Activated naive CD4-positive, alpha-beta T cell treated with anti-CD3 and anti-CD28 coated beads, Interleukin-2, amount 10 ng/mL, durations not matched to agents 7 days and 5 days (primary cell): ENCODE data around the gene FGF14.
"Not testable (repeated sequence)": the region's sequence is repeated elsewhere in the genome, so short reads cannot be mapped to it uniquely, and the experiment has no call there.

Experiments
- CTCF ChIA-PET: fragments of 350-600 bp; sonication (Branson Sonifier 250); formaldehyde crosslinking; loops from one replicate; lab custom pipeline; 2021; ENCODE audit warnings: antibody characterized with exemption; lab: Charles Lee
- DNase-seq: peaks from one replicate; pipeline ENCODE4 v3.0.0-alpha.2; 2020
- H3K27ac Mint-ChIP-seq: one replicate; pipeline ENCODE4 v1.8.0; 2021; ENCODE audit warnings: mild to moderate bottlenecking, moderate library complexity, mixed read lengths
- H3K27me3 Mint-ChIP-seq: one replicate; pipeline ENCODE4 v1.8.0; 2021; ENCODE audit warnings: mild to moderate bottlenecking, mixed read lengths
- H3K36me3 Mint-ChIP-seq: one replicate; pipeline ENCODE4 v1.8.0; 2021; ENCODE audit warnings: mixed read lengths
- H3K4me1 Mint-ChIP-seq: one replicate; pipeline ENCODE4 v1.8.0; 2021; ENCODE audit warnings: mixed read lengths
- H3K4me3 Mint-ChIP-seq: one replicate; pipeline ENCODE4 v1.8.0; 2021; ENCODE audit warnings: mild to moderate bottlenecking, moderate library complexity, mixed read lengths
- H3K9me3 Mint-ChIP-seq: one replicate; pipeline ENCODE4 v1.8.0; 2021; ENCODE audit warnings: mixed read lengths

The FGF14 gene

DNA sequence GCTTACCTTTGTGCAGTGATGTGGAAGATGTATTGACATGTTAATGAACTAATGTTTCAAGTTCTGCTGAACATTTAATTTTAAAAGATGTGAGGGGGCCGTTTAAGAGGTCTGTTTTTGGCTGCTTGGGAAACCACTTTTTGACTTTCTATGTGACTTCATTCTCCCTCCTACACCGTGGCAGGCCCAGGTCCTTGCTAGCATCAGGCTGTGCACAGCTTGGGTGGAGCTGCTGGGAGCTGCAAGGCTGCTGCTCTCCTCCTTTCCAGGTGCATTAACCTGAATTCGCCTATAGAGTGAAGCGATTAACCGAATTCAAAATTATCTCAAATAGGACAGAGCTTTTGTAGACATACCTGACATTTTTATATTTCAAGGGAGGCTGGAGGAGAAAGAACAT lies 249.1 kb downstream of the FGF14 start:
- H3K27me3 Mint-ChIP-seq, result no peaks in the 10 kb centered on the region
- H3K36me3 Mint-ChIP-seq, result no peaks in the 10 kb centered on the region
- H3K9me3 Mint-ChIP-seq, result no peaks in the 10 kb centered on the region

DNA sequence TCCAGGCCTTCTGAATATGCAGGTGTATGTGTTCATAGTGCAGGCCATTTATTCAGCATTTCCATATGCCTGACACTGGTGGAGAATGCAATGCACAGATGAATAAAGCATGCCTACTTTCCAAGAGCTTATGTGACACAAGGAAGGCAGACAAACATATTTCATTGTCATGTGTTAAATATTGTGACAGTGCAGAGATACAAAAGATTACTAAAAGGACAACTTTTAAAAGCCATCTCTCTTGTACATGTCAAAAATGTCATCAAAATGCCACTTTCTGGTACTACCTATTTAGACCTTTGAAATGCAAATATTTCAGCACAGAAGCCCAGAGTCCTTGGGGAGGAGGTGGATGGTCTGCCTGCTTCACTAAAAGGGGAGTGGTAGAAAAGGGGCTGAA lies 254.5 kb downstream of the FGF14 start:
- Mint-ChIP-seq H3K4me1 (no peaks in the 10 kb centered on the region), H3K27me3 (no peaks in the 10 kb centered on the region), H3K9me3 (no peaks in the 10 kb centered on the region), H3K4me3 (no peak overlapping the region), H3K27ac (no peak overlapping the region), H3K36me3 (no peaks in the 10 kb centered on the region)
- DNase-seq, result no peak
- CTCF ChIA-PET, result no interaction called here

More for the DNA sequence above, 249.1 kb downstream of the FGF14 start:
- no peaks in the 10 kb centered on the region for H3K4me1 Mint-ChIP-seq
- DNase-seq, result no peak
- CTCF ChIA-PET, result no interaction called here
- no peak overlapping the region for H3K4me3 Mint-ChIP-seq
- H3K27ac Mint-ChIP-seq, result no peak overlapping the region

DNA sequence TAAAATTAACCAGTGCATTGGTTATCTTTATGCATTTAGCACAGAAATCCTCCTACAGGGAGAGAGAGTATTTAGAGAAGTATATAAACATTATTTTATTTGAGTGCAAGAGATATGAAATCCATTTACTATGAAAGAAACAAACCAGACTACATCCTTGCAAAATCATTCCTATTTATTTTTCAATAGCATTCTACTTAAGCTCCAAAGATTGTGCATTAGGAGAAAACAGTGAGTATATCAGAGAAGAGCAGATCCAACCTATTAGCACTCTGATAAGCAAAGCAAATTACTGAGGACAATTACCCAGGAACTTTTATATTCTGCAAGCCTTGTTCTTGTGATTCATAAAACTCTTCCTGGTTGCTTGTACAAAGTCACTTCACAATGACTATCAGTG lies 256.1 kb downstream of the FGF14 start:
- no peak for DNase-seq
- Mint-ChIP-seq H3K27me3 (no peaks in the 10 kb centered on the region), H3K4me3 (no peak overlapping the region), H3K9me3 (no peaks in the 10 kb centered on the region), H3K27ac (no peak overlapping the region), H3K36me3 (no peaks in the 10 kb centered on the region), H3K4me1 (no peaks in the 10 kb centered on the region)
- CTCF ChIA-PET, result no interaction called here

DNA sequence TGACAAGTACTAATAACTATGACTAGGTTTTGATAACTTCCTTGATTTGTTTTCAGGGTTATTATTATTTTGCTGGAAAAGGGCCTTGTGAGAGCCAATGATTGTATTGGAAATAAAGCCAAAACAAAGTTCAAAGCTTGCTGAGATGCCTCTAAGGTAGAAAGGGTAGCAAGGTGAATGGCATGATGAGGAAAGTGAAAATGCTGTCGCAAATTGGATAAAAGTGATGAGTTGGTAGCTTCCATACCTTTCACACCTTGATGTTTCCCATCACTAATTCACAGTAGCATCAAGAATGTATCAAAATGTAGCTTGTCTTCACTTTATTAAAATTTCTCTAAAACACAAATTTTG lies 259.4 kb downstream of the FGF14 start:
- CTCF ChIA-PET, result interaction anchor here (0.7 to 1.8 kb wide), 3 partner anchors 315 to 792 kb away, joined by 3 to 8 read pairs (median 3); no protein-coding TSS in a partner anchor
- DNase-seq, result no peak

DNA sequence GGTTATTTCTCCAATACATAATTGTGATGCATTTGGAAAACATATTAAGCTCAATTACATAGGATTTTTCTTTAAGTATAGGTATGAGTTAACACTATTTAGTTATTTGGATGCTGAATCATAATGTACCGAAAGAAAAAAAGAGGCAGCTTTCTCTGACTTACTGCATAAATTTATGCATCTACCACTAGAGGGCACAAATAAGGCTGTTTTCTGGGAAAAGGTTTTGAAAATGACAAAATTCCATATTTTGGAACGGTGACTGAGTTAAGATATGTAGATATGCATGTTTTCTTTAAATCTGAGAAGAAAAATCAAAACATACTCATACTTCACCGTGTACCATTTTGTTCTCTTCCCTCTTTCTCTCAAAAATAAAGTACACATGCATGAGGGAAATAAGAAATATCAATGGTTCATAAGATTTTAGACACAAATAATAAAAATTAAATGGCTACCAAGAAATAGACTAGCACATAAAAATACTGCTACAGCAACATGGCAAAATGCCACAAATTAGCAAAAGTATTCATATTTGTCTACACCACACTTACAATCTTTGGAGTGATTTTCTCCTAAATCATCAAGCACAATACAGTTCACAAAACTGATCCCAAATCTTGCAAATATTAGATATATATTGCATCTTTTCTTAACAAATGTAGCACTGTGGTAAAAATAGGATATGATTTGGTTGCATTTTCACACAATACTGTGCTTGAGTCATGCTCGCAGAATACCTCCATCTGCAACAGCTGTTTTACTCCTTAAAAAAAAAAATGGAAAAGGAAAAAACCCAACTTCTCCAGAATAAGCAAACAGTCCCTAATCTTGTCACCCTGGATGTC lies 260.0 kb downstream of the FGF14 start:
- no peaks in the 10 kb centered on the region for H3K9me3 Mint-ChIP-seq
- DNase-seq, result no peak

More for the DNA sequence above, 259.4 kb downstream of the FGF14 start:
- Mint-ChIP-seq H3K9me3 (no peaks in the 10 kb centered on the region), H3K4me3 (no peak overlapping the region), H3K4me1 (no peaks in the 10 kb centered on the region), H3K27ac (no peak overlapping the region), H3K36me3 (no peaks in the 10 kb centered on the region), H3K27me3 (peaks cover 3% of the 10 kb centered on the region)

DNA sequence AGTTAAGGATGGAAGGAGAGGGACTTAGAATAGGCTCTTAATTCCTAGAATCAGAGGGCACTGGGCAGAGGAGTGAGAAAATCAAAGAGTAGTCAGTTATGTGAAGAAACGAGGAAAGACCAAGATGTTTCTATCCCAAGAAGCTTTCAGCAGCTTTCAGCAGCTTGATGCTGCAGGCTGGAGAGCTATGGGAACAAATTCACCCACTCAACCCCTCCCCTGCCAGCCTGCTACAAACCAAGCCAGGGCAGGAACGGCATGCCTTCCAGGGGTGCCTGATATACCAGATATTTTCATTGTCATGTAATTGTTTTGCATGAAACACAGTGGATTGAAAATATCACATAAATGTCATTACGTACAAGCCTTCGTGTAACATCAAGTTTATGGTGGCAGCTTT lies 262.2 kb downstream of the FGF14 start:
- no peaks in the 10 kb centered on the region for H3K9me3 Mint-ChIP-seq
- CTCF ChIA-PET, result no interaction called here

More for the DNA sequence above, 260.0 kb downstream of the FGF14 start:
- no peaks in the 10 kb centered on the region for H3K36me3 Mint-ChIP-seq
- no peak overlapping the region for H3K27ac Mint-ChIP-seq
- CTCF ChIA-PET, result interaction anchor here (0.7 to 1.8 kb wide), 5 partner anchors 201 to 793 kb away, joined by 3 to 8 read pairs (median 4); no protein-coding TSS in a partner anchor
- H3K27me3 Mint-ChIP-seq, result peaks cover 3% of the 10 kb centered on the region
- no peaks in the 10 kb centered on the region for H3K4me1 Mint-ChIP-seq
- H3K4me3 Mint-ChIP-seq, result no peak overlapping the region

DNA sequence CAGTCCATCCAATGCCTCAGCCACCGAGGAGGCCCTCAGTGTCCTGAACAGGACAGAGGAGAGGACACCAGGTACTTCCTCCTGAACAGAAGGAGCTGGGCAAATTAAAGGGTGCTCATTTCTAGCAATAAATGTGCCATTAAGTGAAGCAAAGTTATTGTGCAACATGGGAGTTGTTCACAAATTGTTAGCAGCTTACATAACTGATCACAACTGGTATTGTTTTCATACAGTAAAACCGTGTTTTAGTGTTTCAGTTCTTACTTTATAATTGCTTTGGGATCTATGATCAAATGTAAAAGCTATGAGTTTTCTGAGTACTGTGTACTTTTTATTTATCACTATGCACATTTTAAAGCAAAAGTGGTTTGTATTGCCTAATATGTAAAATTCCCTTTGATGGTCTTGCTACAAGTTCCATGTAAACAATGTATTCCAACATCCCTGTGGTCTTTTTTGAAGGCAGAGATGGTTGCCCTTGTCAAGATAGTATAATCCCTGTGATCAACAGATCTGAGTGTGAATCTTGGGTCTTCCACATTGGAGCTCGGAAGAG lies 263.1 kb downstream of the FGF14 start:
- Mint-ChIP-seq H3K4me3 (no peak overlapping the region), H3K4me1 (no peaks in the 10 kb centered on the region), H3K27me3 (peaks cover 3% of the 10 kb centered on the region), H3K36me3 (no peaks in the 10 kb centered on the region), H3K27ac (no peak overlapping the region), H3K9me3 (no peaks in the 10 kb centered on the region)
- DNase-seq, result no peak
- CTCF ChIA-PET, result no interaction called here

More for the DNA sequence above, 262.2 kb downstream of the FGF14 start:
- no peak for DNase-seq
- Mint-ChIP-seq H3K27me3 (peaks cover 3% of the 10 kb centered on the region), H3K36me3 (no peaks in the 10 kb centered on the region), H3K4me1 (no peaks in the 10 kb centered on the region), H3K27ac (no peak overlapping the region), H3K4me3 (no peak overlapping the region)

DNA sequence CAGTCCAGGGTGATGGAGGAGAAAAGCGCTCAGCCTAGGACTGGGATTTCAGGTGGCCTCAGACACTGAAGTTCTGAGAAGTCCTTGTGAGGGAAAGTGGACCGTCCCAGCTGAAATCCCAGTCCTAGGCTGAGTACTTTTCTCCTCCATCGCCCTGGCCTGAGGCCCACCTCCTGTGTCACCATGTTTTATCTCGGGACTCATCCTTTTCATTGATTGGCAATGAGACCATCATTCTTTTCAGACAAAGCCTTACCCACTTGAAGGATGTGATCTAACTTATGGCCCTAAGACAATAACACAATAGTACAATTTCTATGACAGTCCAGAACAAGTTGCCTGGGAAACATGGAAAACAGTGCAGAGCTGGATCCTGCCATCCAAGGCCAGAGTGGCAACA lies 263.9 kb downstream of the FGF14 start:
- H3K36me3 Mint-ChIP-seq, H3K27ac Mint-ChIP-seq, H3K27me3 Mint-ChIP-seq, H3K9me3 Mint-ChIP-seq, H3K4me3 Mint-ChIP-seq, DNase-seq, CTCF ChIA-PET, H3K4me1 Mint-ChIP-seq: not testable (repeated sequence)

DNA sequence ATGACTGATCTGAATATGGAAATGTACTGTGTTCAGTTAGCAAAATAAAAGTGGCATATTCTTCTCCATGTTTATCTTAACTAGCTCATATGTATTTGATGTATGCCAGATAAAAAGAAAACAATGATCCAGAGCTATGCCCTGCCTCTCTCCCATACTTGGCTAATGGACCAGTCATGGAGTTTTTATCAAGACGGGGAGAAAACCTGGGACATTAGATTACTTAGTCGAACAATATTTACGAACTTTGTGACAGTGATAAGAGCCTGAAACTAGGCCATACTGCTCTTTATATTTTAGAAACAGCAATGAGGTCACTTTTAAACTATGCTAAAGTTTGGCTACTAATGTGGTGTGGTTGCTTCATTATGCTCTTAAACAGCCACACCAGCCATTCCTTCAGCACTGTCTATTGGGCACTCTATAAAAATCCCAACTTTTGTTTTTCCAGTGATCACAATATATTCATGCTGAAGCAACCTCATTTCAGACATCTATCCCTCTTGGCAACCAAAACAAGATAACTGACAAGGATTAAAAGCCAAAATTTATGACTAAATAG lies 265.0 kb downstream of the FGF14 start:
- no peak overlapping the region for H3K27ac Mint-ChIP-seq
- H3K4me3 Mint-ChIP-seq, result no peak overlapping the region
- H3K9me3 Mint-ChIP-seq, result no peaks in the 10 kb centered on the region
- DNase-seq, result no peak
- no peaks in the 10 kb centered on the region for H3K4me1 Mint-ChIP-seq
- peaks cover 3% of the 10 kb centered on the region for H3K27me3 Mint-ChIP-seq
- no peaks in the 10 kb centered on the region for H3K36me3 Mint-ChIP-seq
- CTCF ChIA-PET, result no interaction called here

DNA sequence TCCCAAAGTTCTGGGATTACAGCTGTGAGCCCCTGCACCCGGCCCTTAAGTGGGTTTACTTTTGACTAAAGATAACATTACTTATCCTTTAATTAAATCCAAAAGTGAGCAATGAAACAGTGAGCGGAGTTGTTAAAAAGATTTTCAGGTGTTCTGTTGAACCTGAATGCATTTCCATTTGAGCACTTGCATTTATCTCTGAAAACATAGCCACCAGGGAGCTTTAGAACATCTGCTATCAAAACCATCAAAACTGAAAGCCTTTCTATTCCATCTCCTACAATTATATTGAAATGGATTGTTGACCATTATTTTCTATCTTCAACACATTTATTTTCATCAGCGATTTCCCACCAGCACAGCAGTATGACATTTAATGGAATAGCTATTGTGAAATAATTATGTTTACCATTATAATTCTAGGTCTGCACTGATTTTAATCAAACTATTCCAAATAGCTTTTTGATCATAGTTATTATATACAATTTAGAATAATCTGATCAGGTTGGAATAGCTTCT lies 269.0 kb downstream of the FGF14 start:
- no peaks in the 10 kb centered on the region for H3K9me3 Mint-ChIP-seq
- CTCF ChIA-PET, result no interaction called here

DNA sequence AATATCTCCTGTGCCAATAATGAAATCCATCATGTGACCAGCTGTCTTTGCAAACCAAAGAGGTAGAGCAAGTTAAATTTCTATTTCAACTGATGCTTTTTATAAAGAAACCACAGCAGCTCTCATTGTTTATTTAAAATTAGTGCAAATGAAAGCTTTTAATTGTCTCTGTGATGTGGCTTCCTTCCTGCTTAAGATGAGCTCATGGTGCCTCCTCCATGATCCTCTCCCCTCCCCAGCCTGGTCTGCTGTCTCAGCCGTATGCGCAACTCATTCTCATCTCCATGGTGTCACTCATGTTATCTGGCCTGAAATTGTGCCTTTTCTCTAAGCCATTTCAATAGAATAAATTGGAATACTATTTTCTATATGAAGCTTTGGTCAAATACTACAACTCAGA lies 270.6 kb downstream of the FGF14 start:
- Mint-ChIP-seq H3K4me1 (no peaks in the 10 kb centered on the region), H3K4me3 (no peak overlapping the region), H3K27me3 (no peaks in the 10 kb centered on the region), H3K36me3 (no peaks in the 10 kb centered on the region), H3K27ac (no peak overlapping the region), H3K9me3 (no peaks in the 10 kb centered on the region)
- CTCF ChIA-PET, result no interaction called here
- no peak for DNase-seq

More for the DNA sequence above, 269.0 kb downstream of the FGF14 start:
- no peak overlapping the region for H3K4me3 Mint-ChIP-seq
- DNase-seq, result no peak
- H3K4me1 Mint-ChIP-seq, result no peaks in the 10 kb centered on the region
- no peak overlapping the region for H3K27ac Mint-ChIP-seq
- H3K36me3 Mint-ChIP-seq, result no peaks in the 10 kb centered on the region
- no peaks in the 10 kb centered on the region for H3K27me3 Mint-ChIP-seq

DNA sequence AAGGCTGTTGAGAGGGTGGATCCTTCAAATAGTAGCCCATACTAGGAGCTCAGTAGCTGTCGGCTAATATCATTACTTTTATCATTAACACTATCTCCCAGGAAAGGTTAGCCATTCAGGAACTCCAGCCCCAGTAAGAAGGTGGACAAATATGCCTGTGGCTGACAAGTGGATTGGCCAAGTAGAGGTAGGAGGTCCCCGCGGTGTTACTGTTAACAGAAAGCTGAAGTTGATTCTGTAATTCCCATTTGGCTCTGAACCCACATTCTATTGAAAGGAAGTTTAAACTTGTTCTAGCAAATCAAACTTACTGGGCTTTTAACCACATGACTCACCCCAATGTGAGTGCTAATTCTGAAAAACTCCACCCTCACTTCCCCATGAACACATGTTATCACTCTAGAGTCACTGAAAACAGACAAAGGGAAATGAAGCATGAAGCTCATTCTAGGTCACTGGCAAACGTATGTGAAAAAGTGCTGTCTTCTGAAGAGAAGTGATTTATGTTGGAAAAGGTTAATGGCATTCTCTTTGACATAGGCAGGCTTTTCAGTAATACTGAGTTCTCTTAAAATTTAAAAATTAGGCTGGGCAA lies 273.5 kb downstream of the FGF14 start:
- Mint-ChIP-seq H3K4me1 (no peaks in the 10 kb centered on the region), H3K9me3 (no peaks in the 10 kb centered on the region), H3K4me3 (no peak overlapping the region), H3K36me3 (no peaks in the 10 kb centered on the region), H3K27ac (no peak overlapping the region), H3K27me3 (no peaks in the 10 kb centered on the region)
- CTCF ChIA-PET, result interaction anchor here (1.0 kb wide), 1 partner anchor 33 kb away, joined by 3 read pairs; no protein-coding TSS in a partner anchor
- DNase-seq, result no peak

DNA sequence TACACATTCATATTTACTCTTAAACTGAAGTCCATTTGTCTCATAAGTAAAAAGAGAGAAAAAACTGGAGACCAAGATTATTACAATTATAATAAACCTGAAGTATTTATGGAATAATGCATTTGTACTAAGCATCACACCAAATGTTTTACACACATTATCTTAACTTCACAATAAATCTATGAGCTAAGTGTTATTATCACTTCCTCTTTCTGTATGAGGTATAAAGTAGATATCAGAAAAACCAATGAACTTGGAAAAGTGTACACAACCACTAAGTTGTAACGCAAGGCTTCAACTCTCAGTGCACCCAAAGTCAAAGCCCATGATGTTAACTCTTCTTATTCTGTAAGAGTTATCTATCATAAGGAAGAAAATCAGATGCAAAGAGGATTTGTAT lies 274.7 kb downstream of the FGF14 start:
- CTCF ChIA-PET, result no interaction called here
- no peaks in the 10 kb centered on the region for H3K27me3 Mint-ChIP-seq
- no peaks in the 10 kb centered on the region for H3K36me3 Mint-ChIP-seq

DNA sequence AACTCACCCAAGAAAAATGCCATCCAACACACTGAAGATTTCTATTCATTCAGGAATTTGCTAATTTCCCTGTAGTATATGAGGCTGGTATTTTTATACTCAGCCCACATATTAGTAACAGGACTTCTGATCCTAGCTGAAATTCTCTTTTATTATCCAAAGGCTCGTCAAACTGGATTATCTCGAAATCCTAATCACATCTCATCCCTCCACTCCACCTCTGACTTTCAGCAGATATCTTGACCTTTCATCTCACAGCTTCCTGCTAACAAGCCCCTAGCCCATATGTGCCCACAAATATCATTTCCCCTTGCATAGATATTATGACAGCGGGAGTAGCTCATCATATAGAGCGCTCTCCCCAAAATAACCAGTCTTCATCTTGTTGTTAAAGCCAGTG lies 279.7 kb downstream of the FGF14 start:
- no peaks in the 10 kb centered on the region for H3K9me3 Mint-ChIP-seq
- H3K4me3 Mint-ChIP-seq, result no peak overlapping the region
- no peak for DNase-seq
- H3K36me3 Mint-ChIP-seq, result no peaks in the 10 kb centered on the region
- H3K27me3 Mint-ChIP-seq, result no peaks in the 10 kb centered on the region
- no peaks in the 10 kb centered on the region for H3K4me1 Mint-ChIP-seq
- CTCF ChIA-PET, result no interaction called here
- H3K27ac Mint-ChIP-seq, result no peak overlapping the region

More for the DNA sequence above, 274.7 kb downstream of the FGF14 start:
- no peak for DNase-seq
- Mint-ChIP-seq H3K27ac (no peak overlapping the region), H3K9me3 (no peaks in the 10 kb centered on the region), H3K4me3 (no peak overlapping the region), H3K4me1 (no peaks in the 10 kb centered on the region)
